Caki2 (cell line): Measurements from ENCODE around the gene SLC28A3. TPM values are rescaled to one million over a fixed set of nuclear protein-coding genes. Genes with fewer than 3 reads are reported as not detected.
A peak's percentile ranks its signal among the peaks of the same experiment; 100 is the strongest.

Experiments
- DNase-seq: peaks from one replicate; pipeline ENCODE4 v3.0.0-alpha.2; 2015; ENCODE audit warnings: low read depth
- in situ Hi-C: cut with HindIII; loops from 2 replicates; pipeline ENCODE4 v1.10.0; 2016; ENCODE audit warnings: low sequenced_read_pairs, low pct_unique_long_range_greater_than_20kb, mixed read lengths
- total RNA-seq: library from RNA; depleted of rRNA; stranded (reverse); fragments of >200 nt; shearing (Covaris generic); gene quantifications from 2 replicates; pipeline ENCODE4 v1.2.3, GENCODE V29; 2014; ENCODE audit warnings: low replicate concordance

The SLC28A3 gene
- total RNA-seq, 1 experiment from 2014 or later: not detected

- in situ Hi-C loops: no loop called here
Observed at GRCh38 chr9:84310883-84311282, 29.7 kb downstream of the SLC28A3 start.

GRCh38 chr9:84305497-84306131 is 34.9 kb downstream of the SLC28A3 start:
- in situ Hi-C loops: no loop called here
- no peak for DNase-seq

More at GRCh38 chr9:84310883-84311282, 29.7 kb downstream of the SLC28A3 start:
- DNase-seq: no peak

- in situ Hi-C loops: no loop called here
Observed at GRCh38 chr9:84304166-84304565, 36.4 kb downstream of the SLC28A3 start.

GRCh38 chr9:84303061-84303460 is 37.5 kb downstream of the SLC28A3 start:
- no peak for DNase-seq
- in situ Hi-C loops: no loop called here

More at GRCh38 chr9:84304166-84304565, 36.4 kb downstream of the SLC28A3 start:
- no peak for DNase-seq

GRCh38 chr9:84301851-84302250 is 38.7 kb downstream of the SLC28A3 start:
- DNase-seq: no peak
- in situ Hi-C loops: no loop called here

GRCh38 chr9:84300271-84300670 is 40.3 kb downstream of the SLC28A3 start:
- DNase-seq: no peak
- in situ Hi-C loops: no loop called here

GRCh38 chr9:84297162-84297821 is 43.3 kb downstream of the SLC28A3 start:
- in situ Hi-C loops: no loop called here

GRCh38 chr9:84296146-84296843 is 44.3 kb downstream of the SLC28A3 start:
- DNase-seq: peak; percentile 4
- in situ Hi-C loops: no loop called here

More at GRCh38 chr9:84297162-84297821, 43.3 kb downstream of the SLC28A3 start:
- DNase-seq: no peak

- in situ Hi-C loops: no loop called here
- DNase-seq: no peak
Observed at GRCh38 chr9:84294241-84294950, 46.2 kb downstream of the SLC28A3 start.

GRCh38 chr9:84293001-84293798 is 47.4 kb downstream of the SLC28A3 start:
- in situ Hi-C loops: no loop called here
- no peak for DNase-seq

- DNase-seq: no peak
Observed at GRCh38 chr9:84285381-84285780, 55.2 kb downstream of the SLC28A3 start.

GRCh38 chr9:84283946-84284345 is 56.6 kb downstream of the SLC28A3 start:
- DNase-seq: no peak
- in situ Hi-C loops: no loop called here

More at GRCh38 chr9:84285381-84285780, 55.2 kb downstream of the SLC28A3 start:
- in situ Hi-C loops: no loop called here

GRCh38 chr9:84278130-84278529 is 62.4 kb downstream of the SLC28A3 start:
- in situ Hi-C loops: no loop called here
- no peak for DNase-seq

GRCh38 chr9:84277646-84278045 is 62.9 kb downstream of the SLC28A3 start:
- DNase-seq: no peak
- in situ Hi-C loops: no loop called here

- in situ Hi-C loops: no loop called here
- no peak for DNase-seq
Observed at GRCh38 chr9:84276741-84277140, 63.8 kb downstream of the SLC28A3 start.

GRCh38 chr9:84271921-84272556 is 68.5 kb downstream of the SLC28A3 start:
- in situ Hi-C loops: no loop called here

GRCh38 chr9:84271531-84271900 is 69.0 kb downstream of the SLC28A3 start:
- in situ Hi-C loops: no loop called here

More at GRCh38 chr9:84271921-84272556, 68.5 kb downstream of the SLC28A3 start:
- DNase-seq: no peak

More at GRCh38 chr9:84271531-84271900, 69.0 kb downstream of the SLC28A3 start:
- no peak for DNase-seq
